A549 treated with dexamethasone at 1 μM for 4 hours (cell line): Measurements from ENCODE around the gene CACNA1D. TPM values are rescaled to one million over a fixed set of nuclear protein-coding genes. Genes with fewer than 3 reads are reported as not detected.

Source experiments
- total RNA-seq: library from RNA; stranded (reverse); fragments of 200-300 nt; extraction: Qiagen RNA extraction; gene quantifications from 5 replicates; pipeline ENCODE4 v1.2.3, GENCODE V29; 2022

CACNA1D gene
- 0.54 to 1.1 TPM (median 0.88 TPM) in 5 replicates for total RNA-seq

GRCh38 chr3:53493963-53494791, at the start of gene CACNA1D:
TSS of gene CACNA1D (plus strand) at chr3:53494611. CDS start at chr3:53495167, 556 bp downstream.

GRCh38 chr3:53846134-53846850, 351.9 kb downstream of the CACNA1D start, which contains the start of the genes CHDH and IL17RB:
TSS of gene CHDH (minus strand) at chr3:53846419. CDS start at chr3:53824008, 22,411 bp downstream.
TSS of gene IL17RB (plus strand) at chr3:53846568. CDS start at chr3:53846589, 21 bp downstream.

Other genes starting within 250 kb of the CACNA1D start
- 1,560 to 2,026 TPM (median 1,999 TPM) in 5 replicates for gene TKT, start 238.6 kb upstream of the CACNA1D start, total RNA-seq
- gene DCP1A, start 147.1 kb upstream of the CACNA1D start, total RNA-seq, result 5.4 to 9.3 TPM (median 6.9 TPM) in 5 replicates